ENCODE measurements around the gene PCDHGA7. TPM values are rescaled to one million over a fixed set of nuclear protein-coding genes. Genes with fewer than 3 reads are reported as not detected.

The PCDHGA7 gene
- total and polyA plus RNA-seq, 10 donors = 0.18 to 5.4 (median 2.0) TPM

DNA sequence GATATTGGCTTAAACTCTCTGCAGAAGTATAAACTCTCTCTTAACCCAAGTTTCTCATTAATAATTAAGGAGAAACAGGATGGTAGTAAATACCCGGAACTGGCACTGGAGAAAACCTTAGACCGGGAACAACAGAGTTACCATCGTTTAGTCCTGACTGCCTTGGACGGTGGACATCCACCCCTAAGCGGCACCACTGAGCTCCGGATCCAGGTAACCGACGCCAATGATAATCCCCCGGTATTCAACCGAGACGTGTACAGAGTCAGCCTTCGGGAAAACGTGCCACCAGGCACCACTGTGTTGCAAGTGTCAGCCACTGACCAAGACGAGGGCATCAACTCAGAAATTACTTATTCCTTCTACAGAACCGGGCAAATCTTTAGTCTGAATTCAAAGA lies 16.1 kb downstream of the PCDHGA7 start:
- no peak for DNase-seq

GRCh38 chr5:141399555-141400258 lies 17.2 kb downstream of the PCDHGA7 start:
- 30 to 40% (median 35%) methylated on average over 15 to 61 of the region's 61 CpGs for WGBS, 5 donors
- intact Hi-C loops (cut with DNase I; ENCODE audit: low total_unique reads) = no loop called here
- no peak for DNase-seq
- Histone ChIP-seq H3K27ac (no peak overlapping the region), H3K4me1 (no peaks in the 10 kb centered on the region), H3K27me3 (replicated peaks in 1 of 7) (peaks cover 0 to 93% (median 23%) of the 10 kb centered on the region in 7 donors), H3K4me3 (peak overlapping the region in 1 of 8 donors; percentile 4), H3K9me3 (peaks cover 7 to 96% (median 79%) of the 10 kb centered on the region in 8 donors), H3K36me3 (peaks cover 0 to 7% (median 0%) of the 10 kb centered on the region in 6 donors)
- no peak for TF ChIP-seq POLR2A (IDR thresholded peaks at IDR 0.05)
- no peak for TF ChIP-seq POLR2AphosphoS5 (IDR thresholded peaks at IDR 0.05)
- TF ChIP-seq CTCF (IDR thresholded peaks at IDR 0.05 in 8 of 11, conservative IDR thresholded peaks at IDR 0.05 in 3 of 11) = no peak

More for the DNA sequence above, 16.1 kb downstream of the PCDHGA7 start:
- H3K27me3 ChIP-seq (replicated peaks in 1 of 7) = peaks cover 0 to 93% (median 25%) of the 10 kb centered on the region in 7 donors
- peaks cover 0 to 7% (median 0%) of the 10 kb centered on the region in 6 donors for H3K36me3 ChIP-seq
- TF ChIP-seq POLR2AphosphoS5 (IDR thresholded peaks at IDR 0.05) (no peak), CTCF (IDR thresholded peaks at IDR 0.05 in 8 of 11, conservative IDR thresholded peaks at IDR 0.05 in 3 of 11) (no peak), POLR2A (IDR thresholded peaks at IDR 0.05) (no peak)
- peak overlapping the region in 1 of 8 donors; percentile 24 for H3K4me3 ChIP-seq
- WGBS, 5 donors = 24 to 39% (median 29%) methylated on average over 15 of the region's 15 CpGs
- intact Hi-C loops (cut with DNase I; ENCODE audit: low total_unique reads) = no loop called here
- no peaks in the 10 kb centered on the region for H3K4me1 ChIP-seq
- H3K9me3 ChIP-seq = peaks cover 7 to 96% (median 81%) of the 10 kb centered on the region in 8 donors
- H3K27ac ChIP-seq = no peak overlapping the region

GRCh38 chr5:141402553-141403243 lies 20.2 kb downstream of the PCDHGA7 start, which contains the start of gene PCDHGA9:
Gene PCDHGA9, plus strand, starts transcription at chr5:141402778. Its CDS starts 175 bp downstream, at chr5:141402953.
- 12 to 30% (median 20%) methylated on average over 23 to 27 of the region's 27 CpGs for WGBS, 5 donors
- Histone ChIP-seq H3K36me3 (peaks cover 0 to 7% (median 0%) of the 10 kb centered on the region in 6 donors), H3K9me3 (peaks cover 7 to 97% (median 89%) of the 10 kb centered on the region in 8 donors), H3K4me3 (peak within 1 kb of the TSS in 4 of 8 donors; percentile 5 to 61 (median 23)), H3K27ac (no peak within 1 kb of the TSS), H3K27me3 (replicated peaks in 1 of 7) (peaks cover 0 to 94% (median 19%) of the 10 kb centered on the region in 7 donors), H3K4me1 (no peaks in the 10 kb centered on the region)
- DNase-seq = peak; percentile 59
- TF ChIP-seq CTCF (IDR thresholded peaks at IDR 0.05 in 8 of 11, conservative IDR thresholded peaks at IDR 0.05 in 3 of 11) (peak in 4 of 11 experiments; percentile 8 to 19 (median 16)), POLR2AphosphoS5 (IDR thresholded peaks at IDR 0.05) (no peak), POLR2A (IDR thresholded peaks at IDR 0.05) (no peak)
- intact Hi-C loops (cut with DNase I; ENCODE audit: low total_unique reads) = no loop called here

GRCh38 chr5:141403387-141403786 lies 20.8 kb downstream of the PCDHGA7 start:
- Histone ChIP-seq H3K9me3 (peaks cover 7 to 100% (median 92%) of the 10 kb centered on the region in 8 donors), H3K36me3 (peaks cover 0 to 7% (median 0%) of the 10 kb centered on the region in 6 donors), H3K27ac (no peak overlapping the region), H3K27me3 (replicated peaks in 1 of 7) (peaks cover 0 to 97% (median 25%) of the 10 kb centered on the region in 7 donors), H3K4me1 (no peaks in the 10 kb centered on the region), H3K4me3 (peak overlapping the region in 1 of 8 donors; percentile 61)
- no peak for TF ChIP-seq POLR2AphosphoS5 (IDR thresholded peaks at IDR 0.05)
- TF ChIP-seq POLR2A (IDR thresholded peaks at IDR 0.05) = no peak
- TF ChIP-seq CTCF (IDR thresholded peaks at IDR 0.05 in 8 of 11, conservative IDR thresholded peaks at IDR 0.05 in 3 of 11) = no peak
- intact Hi-C loops (cut with DNase I; ENCODE audit: low total_unique reads) = no loop called here
- 28 to 41% (median 34%) methylated on average over 20 to 22 of the region's 22 CpGs for WGBS, 5 donors
- no peak for DNase-seq

All from spleen (tissue), 11 donors.